HFFc6 (cell line): ENCODE measurements around the gene FSIP1. TPM values are rescaled to one million over a fixed set of nuclear protein-coding genes. Genes with fewer than 3 reads are reported as not detected.
A peak's percentile ranks its signal among the peaks of the same experiment; 100 is the strongest.

Experiments
- DNase-seq: peaks from one replicate; pipeline ENCODE4 v3.0.0-alpha.2; 2018
- H3K27ac Mint-ChIP-seq: 2 replicates; pipeline ENCODE4 v1.8.0; 2020; ENCODE audit warnings: mild to moderate bottlenecking, mixed read lengths
- H3K27me3 Mint-ChIP-seq: 2 replicates; pipeline ENCODE4 v1.8.0; 2021; ENCODE audit warnings: mild to moderate bottlenecking, moderate library complexity, mixed read lengths; ENCODE audit not compliant: insufficient read depth
- H3K36me3 Mint-ChIP-seq: 2 replicates; pipeline ENCODE4 v1.8.0; 2021; ENCODE audit warnings: low read depth, mixed read lengths
- H3K4me1 Mint-ChIP-seq: 2 replicates; pipeline ENCODE4 v1.8.0; 2020; ENCODE audit warnings: low read depth, mixed read lengths
- H3K4me3 Mint-ChIP-seq: 2 replicates; pipeline ENCODE4 v1.8.0; 2020; ENCODE audit warnings: mild to moderate bottlenecking, moderate library complexity, mixed read lengths
- H3K9me3 Mint-ChIP-seq: 2 replicates; pipeline ENCODE4 v1.8.0; 2020; ENCODE audit warnings: mild to moderate bottlenecking, mixed read lengths
- total RNA-seq, 6 experiments: library from RNA; stranded (reverse); fragmentation: NEBNext Ultra II Directional; extraction: Animal tissue kit (Norgen Biotek cat#: 25700); gene quantifications; 2 replicates in 1 of 6; 3 replicates in 5 of 6; pipeline ENCODE4 v1.2.3, GENCODE V29; 2021
- TF ChIP-seq, protein P1 (sequence below): fragments of 200-600 bp; sonication (generic); IDR thresholded peaks from 2 replicates; pipeline ENCODE4 v1.5.0; 2021; ENCODE audit warnings: antibody characterized with exemption, mild to moderate bottlenecking

The FSIP1 gene
- total RNA-seq, 6 experiments from 2014 or later = 1.2 to 2.0 (median 1.3) TPM

DNA sequence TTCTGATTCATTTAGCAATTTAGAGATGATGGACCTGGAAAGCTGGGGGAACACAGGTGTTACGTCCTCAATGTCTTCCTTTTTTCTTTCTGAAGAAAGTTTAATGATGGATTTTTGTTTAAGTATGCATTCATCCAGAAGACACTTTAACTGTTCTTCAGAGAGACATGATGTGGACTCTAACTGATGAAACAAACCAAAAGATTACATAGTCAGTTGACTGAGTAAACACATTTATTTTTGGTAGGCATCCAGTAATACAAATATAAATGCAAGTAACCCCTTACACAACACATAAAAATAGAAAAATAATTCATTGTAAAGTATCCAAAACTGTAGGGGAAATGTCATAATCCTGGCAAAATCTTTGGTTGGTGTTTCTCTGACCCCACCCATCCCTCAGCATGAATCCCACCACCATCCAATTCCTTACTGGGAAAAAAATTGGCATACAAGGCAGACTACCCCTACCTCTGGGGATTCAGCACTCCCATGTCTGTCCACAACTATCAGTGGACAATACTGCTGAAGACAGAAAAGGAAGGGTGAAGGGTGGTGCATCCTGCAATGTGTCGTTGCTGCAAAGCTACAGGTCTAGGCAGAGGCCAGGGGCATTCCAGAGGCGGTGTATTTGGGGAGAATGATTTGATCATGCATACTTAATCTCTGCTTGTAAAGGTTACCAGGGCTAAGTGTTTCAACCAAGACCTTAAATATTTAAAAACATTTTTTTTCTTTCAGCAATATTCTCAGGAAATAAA lies 164.4 kb downstream of the FSIP1 start:
- Mint-ChIP-seq H3K27ac (no peak overlapping the region), H3K27me3 (no peaks in the 10 kb centered on the region), H3K4me3 (no peak overlapping the region), H3K4me1 (peaks cover 34% of the 10 kb centered on the region), H3K36me3 (peaks cover 10% of the 10 kb centered on the region), H3K9me3 (no peaks in the 10 kb centered on the region; the same call in 1 of the 2 replicates)
- DNase-seq = no peak
- TF ChIP-seq, protein P1, sequence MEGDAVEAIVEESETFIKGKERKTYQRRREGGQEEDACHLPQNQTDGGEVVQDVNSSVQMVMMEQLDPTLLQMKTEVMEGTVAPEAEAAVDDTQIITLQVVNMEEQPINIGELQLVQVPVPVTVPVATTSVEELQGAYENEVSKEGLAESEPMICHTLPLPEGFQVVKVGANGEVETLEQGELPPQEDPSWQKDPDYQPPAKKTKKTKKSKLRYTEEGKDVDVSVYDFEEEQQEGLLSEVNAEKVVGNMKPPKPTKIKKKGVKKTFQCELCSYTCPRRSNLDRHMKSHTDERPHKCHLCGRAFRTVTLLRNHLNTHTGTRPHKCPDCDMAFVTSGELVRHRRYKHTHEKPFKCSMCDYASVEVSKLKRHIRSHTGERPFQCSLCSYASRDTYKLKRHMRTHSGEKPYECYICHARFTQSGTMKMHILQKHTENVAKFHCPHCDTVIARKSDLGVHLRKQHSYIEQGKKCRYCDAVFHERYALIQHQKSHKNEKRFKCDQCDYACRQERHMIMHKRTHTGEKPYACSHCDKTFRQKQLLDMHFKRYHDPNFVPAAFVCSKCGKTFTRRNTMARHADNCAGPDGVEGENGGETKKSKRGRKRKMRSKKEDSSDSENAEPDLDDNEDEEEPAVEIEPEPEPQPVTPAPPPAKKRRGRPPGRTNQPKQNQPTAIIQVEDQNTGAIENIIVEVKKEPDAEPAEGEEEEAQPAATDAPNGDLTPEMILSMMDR = no peak

GRCh38 chr15:39616731-39617455 lies 165.7 kb downstream of the FSIP1 start:
- TF ChIP-seq, protein P1 = no peak
- peaks cover 12% of the 10 kb centered on the region for H3K36me3 Mint-ChIP-seq
- H3K4me3 Mint-ChIP-seq = no peak overlapping the region; the same call in 1 of the 2 replicates
- H3K27ac Mint-ChIP-seq = no peak overlapping the region
- no peaks in the 10 kb centered on the region; the same call in 1 of the 2 replicates for H3K9me3 Mint-ChIP-seq
- H3K27me3 Mint-ChIP-seq = no peaks in the 10 kb centered on the region
- no peak for DNase-seq
- H3K4me1 Mint-ChIP-seq = peaks cover 47% of the 10 kb centered on the region

GRCh38 chr15:39613861-39614260 lies 168.8 kb downstream of the FSIP1 start:
- Mint-ChIP-seq H3K27ac (no peak overlapping the region), H3K27me3 (no peaks in the 10 kb centered on the region), H3K9me3 (peaks cover 11% of the 10 kb centered on the region; the same call in 1 of the 2 replicates), H3K4me3 (no peak overlapping the region), H3K36me3 (peaks cover 18% of the 10 kb centered on the region), H3K4me1 (peaks cover 48% of the 10 kb centered on the region)
- TF ChIP-seq, protein P1 = no peak
- DNase-seq = no peak

DNA sequence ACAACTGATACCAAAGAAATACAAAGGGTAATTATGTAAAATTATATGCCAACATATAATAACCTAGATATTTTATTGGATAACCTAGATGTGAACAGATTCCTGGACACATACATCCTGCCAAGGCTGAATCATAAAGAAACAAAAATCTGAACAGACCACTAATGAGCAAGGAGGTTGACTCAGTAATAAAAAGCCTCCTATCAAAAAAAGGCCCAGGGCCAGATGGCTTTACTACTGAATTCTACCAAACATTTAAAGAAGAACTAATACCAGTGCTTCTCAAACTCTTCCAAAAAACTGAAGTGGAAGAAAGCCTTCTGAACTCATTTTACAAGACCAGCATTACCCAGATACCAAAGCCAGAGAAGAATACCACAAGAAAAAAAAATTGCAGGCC lies 169.4 kb downstream of the FSIP1 start:
- Mint-ChIP-seq H3K4me3 (peak overlapping the region; percentile 3; the same call in 1 of the 2 replicates), H3K9me3 (peaks cover 11% of the 10 kb centered on the region; the same call in 1 of the 2 replicates), H3K36me3 (peaks cover 18% of the 10 kb centered on the region), H3K27ac (no peak overlapping the region), H3K27me3 (no peaks in the 10 kb centered on the region), H3K4me1 (peaks cover 51% of the 10 kb centered on the region)
- TF ChIP-seq, protein P1 = no peak
- peak; percentile 60 for DNase-seq

GRCh38 chr15:39610665-39611064 lies 172.0 kb downstream of the FSIP1 start:
- TF ChIP-seq, protein P1 = no peak
- H3K27ac Mint-ChIP-seq = no peak overlapping the region
- H3K4me3 Mint-ChIP-seq = no peak overlapping the region
- peaks cover 18% of the 10 kb centered on the region for H3K36me3 Mint-ChIP-seq
- DNase-seq = no peak
- no peaks in the 10 kb centered on the region for H3K27me3 Mint-ChIP-seq
- peaks cover 41% of the 10 kb centered on the region for H3K4me1 Mint-ChIP-seq
- H3K9me3 Mint-ChIP-seq = peaks cover 11% of the 10 kb centered on the region; the same call in 1 of the 2 replicates
